GM12878 (cell line): Measurements from ENCODE around the gene LHFPL3. TPM values are rescaled to one million over a fixed set of nuclear protein-coding genes. Genes with fewer than 3 reads are reported as not detected.

Source experiments
- ATAC-seq: fragments of 200-7000 bp; cut with Tn5 transposase; 3 replicates; pipeline ENCODE4 v1.9.1; 2020; ENCODE audit warnings: mild to moderate bottlenecking, moderate library complexity
- BruUV-seq: library from RNA; stranded (reverse); fragments of 400-500 nt; replicated peaks from 2 replicates; lab custom pipeline; 2021; lab: Mats Ljungman, UMichigan
- CTCF ChIA-PET: fragments of 300-600 bp; sonication (Branson Sonifier 250); formaldehyde crosslinking; extraction: SDS; loops from one replicate; lab custom pipeline; 2021; ENCODE audit warnings: inconsistent platforms; lab: Yijun Ruan, JAX
- POLR2A ChIA-PET: fragments of 350-600 bp; formaldehyde crosslinking; extraction: SDS; loops from one replicate; lab custom pipeline; 2021; ENCODE audit warnings: inconsistent platforms; lab: Charles Lee
- RAD21 ChIA-PET: fragments of 300-600 bp; sonication (Branson Sonifier 250); formaldehyde crosslinking; loops from one replicate; lab custom pipeline; 2023; ENCODE audit warnings: antibody characterized with exemption; ENCODE audit not compliant: unreplicated experiment; lab: Charles Lee
- SMC1A ChIA-PET: fragments of 300-600 bp; sonication (Branson Sonifier 250); formaldehyde crosslinking; loops from one replicate; lab custom pipeline; 2023; ENCODE audit not compliant: unreplicated experiment, uncharacterized antibody; lab: Charles Lee
- DNase-seq: peaks from one replicate; pipeline ENCODE4 v3.0.0-alpha.2; 2011; ENCODE audit warnings: low read depth, low spot score
- FAIRE-seq: peaks from 3 replicates; lab custom pipeline; 2011; peaks lifted over from hg19 to GRCh38; lab: Jason Lieb, UNC
- H2AFZ ChIP-seq: 2 replicates; pipeline ENCODE4 v1.6.0; 2011; ENCODE audit warnings: low read depth, low read length, control low read depth; ENCODE audit not compliant: control insufficient read depth
- H3K27ac ChIP-seq: 2 replicates; pipeline ENCODE4 v1.5.1; 2011; ENCODE audit warnings: control low read depth; ENCODE audit not compliant: control insufficient read depth, insufficient read depth
- H3K27me3 ChIP-seq, 2 experiments: replicated peaks in 1 of 2; 2 replicates each; pipeline versions ENCODE4 v1.6.0 to v1.6.1; 2011; ENCODE audit warnings: low read length in 1 of 2; ENCODE audit not compliant: control insufficient read depth in 2 of 2, insufficient read depth in 2 of 2
- H3K36me3 ChIP-seq, 2 experiments: 2 replicates each; pipeline ENCODE4 v1.5.1; 2011; ENCODE audit warnings: low read length in 1 of 2; ENCODE audit not compliant: control insufficient read depth in 2 of 2, insufficient read depth in 2 of 2
- H3K4me1 ChIP-seq: 2 replicates; pipeline ENCODE4 v1.6.1; 2011; ENCODE audit warnings: mild to moderate bottlenecking, low read length, moderate library complexity, mixed read lengths; ENCODE audit not compliant: control insufficient read depth, insufficient read depth
- H3K4me2 ChIP-seq: 2 replicates; pipeline ENCODE4 v1.6.0; 2011; ENCODE audit warnings: control low read depth; ENCODE audit not compliant: control insufficient read depth, insufficient read depth
- H3K4me3 ChIP-seq: fragments of 200-600 bp; sonication (generic); 2 replicates; pipeline ENCODE4 v1.5.1; 2016
- H3K79me2 ChIP-seq: 2 replicates; pipeline ENCODE4 v1.6.0; 2011; ENCODE audit warnings: low read length; ENCODE audit not compliant: control insufficient read depth, insufficient read depth
- H3K9ac ChIP-seq: 2 replicates; pipeline ENCODE4 v1.8.0; 2011; ENCODE audit warnings: low read length, control low read depth, mixed read lengths; ENCODE audit not compliant: control insufficient read depth, insufficient read depth
- H3K9me3 ChIP-seq: replicated peaks from 3 replicates; pipeline ENCODE4 v1.5.1; 2011; ENCODE audit warnings: mild to moderate bottlenecking, low read length; ENCODE audit not compliant: control insufficient read depth, insufficient read depth
- H4K20me1 ChIP-seq: 2 replicates; pipeline ENCODE4 v1.6.0; 2011; ENCODE audit not compliant: control insufficient read depth, insufficient read depth
- ATF7 ChIP-seq: fragments of 450-650 bp; IDR thresholded peaks from 2 replicates; pipeline ENCODE4 v1.6.1; 2016; ENCODE audit warnings: low read depth, mild to moderate bottlenecking
- CUX1 ChIP-seq: IDR thresholded peaks from 2 replicates; pipeline ENCODE4 v1.6.1; 2012; ENCODE audit warnings: improper control_type of control experiment, low read depth, low read length; ENCODE audit not compliant: insufficient replicate concordance
- MYC ChIP-seq: IDR thresholded peaks from 2 replicates; pipeline ENCODE4 v1.6.1; 2011; ENCODE audit warnings: mild to moderate bottlenecking, low read length, moderate library complexity, inconsistent platforms; ENCODE audit not compliant: insufficient read depth, insufficient replicate concordance, insufficient read length, severe bottlenecking
- PAX5 ChIP-seq: IDR thresholded peaks from 2 replicates; pipeline ENCODE4 v1.6.1; 2011; ENCODE audit warnings: low read depth, low read length, borderline replicate concordance
- USF2 ChIP-seq: IDR thresholded peaks from 2 replicates; pipeline ENCODE4 v1.6.1; 2011; ENCODE audit warnings: low read depth, low read length, improper control_type of control experiment, borderline replicate concordance
- WGBS: methylation state at CpG from one replicate; pipeline ENCODE4 v1.1.6; 2016; ENCODE audit warnings: low lambda C conversion rate; ENCODE audit not compliant: insufficient replicate concordance, insufficient coverage; ENCODE audit errors: missing lambda C conversion rate; 5-methylcytosine and 5-hydroxymethylcytosine counted together
- in situ Hi-C: fragments of 300-500 bp; cut with MboI; formaldehyde crosslinking; loops from 9 replicates; pipeline ENCODE4 v1.14.3; 2018; ENCODE audit warnings: mixed read lengths
- intact Hi-C: fragments of 100-400 bp; cut with micrococcal nuclease; formaldehyde crosslinking; loops from one replicate; pipeline ENCODE4 v1.14.2; 2022; ENCODE audit not compliant: unreplicated experiment
- polyA plus RNA-seq, 11 experiments: library from polyadenylated mRNA; depleted of rRNA in 4 of 11; unstranded in 6 of 11; stranded (reverse) in 5 of 11; fragments of >200 nt; fragmentation: Nextera tagmentation in 4 of 11; fragmentation: Illumina TruSeq in 1 of 11; extraction: Ambion mirVana in 4 of 11; extraction: Trizol in 1 of 11; gene quantifications; 1 replicate in 1 of 11; 2 replicates in 10 of 11; pipeline versions ENCODE4 v1.2.1 to v1.2.3, GENCODE V29; 2011 to 2016; ENCODE audit warnings: inconsistent platforms in 2 of 11, missing spikeins in 2 of 11, low read depth in 1 of 11
- total RNA-seq, 4 experiments: library from RNA; depleted of rRNA in 3 of 4; stranded (reverse); fragments of >200 nt in 3 of 4; fragmentation: Illumina TruSeq in 1 of 4; extraction: Trizol in 1 of 4; gene quantifications; 2 replicates each; pipeline versions ENCODE4 v1.2.1 to v1.2.3, GENCODE V29; 2013 to 2021

LHFPL3 gene
- total and polyA plus RNA-seq, 10 of the 15 experiments (the other 5 are each of a cell fraction or from before 2014, with no cell fraction given): 0.09 TPM; not detected in 9

- intact Hi-C loops (no loop called here), in situ Hi-C loops (no loop called here)
- RAD21 ChIA-PET: no interaction called here
- H3K9me3 ChIP-seq: no peaks in the 10 kb centered on the region
- H3K4me2 ChIP-seq: no peak overlapping the region
- BruUV-seq: no TSS peak
- WGBS: 49% methylated on average over 5 of the region's 5 CpGs
- no peak overlapping the region for H3K27ac ChIP-seq
- SMC1A ChIA-PET: no interaction called here
- DNase-seq (no peak), ATAC-seq (no peak), FAIRE-seq (no peak)
- CTCF ChIA-PET: no interaction called here
- no peaks in the 10 kb centered on the region for H3K79me2 ChIP-seq
- no peaks in the 10 kb centered on the region for H3K27me3 ChIP-seq
- no peaks in the 10 kb centered on the region for H3K4me1 ChIP-seq
- H3K9ac ChIP-seq: no peak overlapping the region
- no peak overlapping the region for H2AFZ ChIP-seq
- H3K36me3 ChIP-seq: no peaks in the 10 kb centered on the region
- no peaks in the 10 kb centered on the region for H4K20me1 ChIP-seq
- TF ChIP-seq MYC (no peak), CUX1 (no peak), ATF7 (peak; percentile 46), USF2 (no peak), PAX5 (no peak)
- TF ChIP-seq, all 136 proteins: peak for 1
- POLR2A ChIA-PET: no interaction called here
- H3K4me3 ChIP-seq: no peak overlapping the region
Measured at GRCh38 chr7:104499975-104500374, 171.6 kb downstream of the LHFPL3 start.
